PFSK-1 (cell line): ENCODE results near the gene SLC46A1.

ENCODE experiments used
- FOXP2 ChIP-seq: optimal IDR thresholded peaks from 2 replicates; pipeline ENCODE3; 2011; ENCODE audit warnings: borderline replicate concordance, control low read depth, inconsistent platforms; ENCODE audit not compliant: insufficient read depth; ENCODE audit errors: extremely low read length, extremely low read depth
- POLR2AphosphoS5 ChIP-seq: IDR thresholded peaks from 2 replicates; pipeline ENCODE4 v1.6.1; 2012; ENCODE audit warnings: low read depth, mild to moderate bottlenecking, control low read depth, low read length, moderate library complexity
- REST ChIP-seq, 2 experiments: IDR thresholded peaks; 2 replicates each; pipeline versions ENCODE4 v1.6.1 to v1.8.0; 2011 to 2012; ENCODE audit warnings: low read depth in 2 of 2, low read length in 2 of 2, control low read depth in 1 of 2, inconsistent platforms in 1 of 2, mild to moderate bottlenecking in 1 of 2, moderate library complexity in 1 of 2; ENCODE audit not compliant: insufficient read depth in 1 of 2
- SIN3A ChIP-seq: IDR thresholded peaks from 2 replicates; pipeline ENCODE4 v1.6.1; 2012; ENCODE audit warnings: mild to moderate bottlenecking, low read length, moderate library complexity, borderline replicate concordance; ENCODE audit not compliant: insufficient read depth
- TAF1 ChIP-seq: IDR thresholded peaks from 2 replicates; pipeline ENCODE4 v1.6.1; 2012; ENCODE audit warnings: low read length, control low read depth, borderline replicate concordance; ENCODE audit not compliant: insufficient read depth

SLC46A1 gene

GRCh38 chr17:28404007-28404406 lies 2.0 kb downstream of the SLC46A1 start:
- no peak for TF ChIP-seq SIN3A
- TF ChIP-seq REST (IDR thresholded peaks at IDR 0.05; ENCODE audit: insufficient read depth in 1 of 2, low read depth in 2 of 2, low read length in 2 of 2), result no peak
- TF ChIP-seq POLR2AphosphoS5, result no peak
- no peak for TF ChIP-seq FOXP2
- TF ChIP-seq TAF1, result no peak

GRCh38 chr17:28402844-28403243 lies 3.2 kb downstream of the SLC46A1 start:
- TF ChIP-seq POLR2AphosphoS5 (no peak), REST (IDR thresholded peaks at IDR 0.05; ENCODE audit: insufficient read depth in 1 of 2, low read depth in 2 of 2, low read length in 2 of 2) (no peak), FOXP2 (no peak), SIN3A (no peak), TAF1 (no peak)

GRCh38 chr17:28402224-28402630 lies 3.8 kb downstream of the SLC46A1 start:
- no peak for TF ChIP-seq FOXP2
- no peak for TF ChIP-seq REST (IDR thresholded peaks at IDR 0.05; ENCODE audit: insufficient read depth in 1 of 2, low read depth in 2 of 2, low read length in 2 of 2)
- no peak for TF ChIP-seq POLR2AphosphoS5
- TF ChIP-seq SIN3A, result no peak
- no peak for TF ChIP-seq TAF1

- TF ChIP-seq FOXP2, result no peak
- TF ChIP-seq POLR2AphosphoS5, result no peak
- TF ChIP-seq TAF1, result no peak
Observed at GRCh38 chr17:28399808-28400207, 6.2 kb downstream of the SLC46A1 start.

- TF ChIP-seq FOXP2, result no peak
- no peak for TF ChIP-seq SIN3A
- no peak for TF ChIP-seq REST (IDR thresholded peaks at IDR 0.05; ENCODE audit: insufficient read depth in 1 of 2, low read depth in 2 of 2, low read length in 2 of 2)
- TF ChIP-seq TAF1, result no peak
- TF ChIP-seq POLR2AphosphoS5, result no peak
Observed at GRCh38 chr17:28398280-28398981, 7.6 kb downstream of the SLC46A1 start.
